Smooth muscle cell (in vitro differentiated cells): ENCODE data around the gene TAGLN3. TPM values are rescaled to one million over a fixed set of nuclear protein-coding genes. Genes with fewer than 3 reads are reported as not detected.
A peak's percentile ranks its signal among the peaks of the same experiment; 100 is the strongest.

Experiments used
- DNase-seq: peaks from one replicate; lab custom pipeline; 2025; ENCODE audit not compliant: unreplicated experiment; lab: John Stamatoyannopoulos, UW
- H2AFZ ChIP-seq: fragments of 200-600 bp; sonication (generic); 2 replicates; pipeline ENCODE4 v1.6.0; 2016; ENCODE audit warnings: antibody characterized with exemption, low read depth, mild to moderate bottlenecking
- H3F3A ChIP-seq: fragments of 200-600 bp; sonication (generic); 2 replicates; pipeline ENCODE4 v1.6.0; 2017; ENCODE audit warnings: antibody characterized with exemption, low read depth
- H3K27ac ChIP-seq: fragments of 200-600 bp; sonication (generic); 2 replicates; pipeline ENCODE4 v1.5.1; 2016; ENCODE audit warnings: low read depth, mild to moderate bottlenecking
- H3K27me3 ChIP-seq: fragments of 200-600 bp; sonication (generic); 2 replicates; pipeline ENCODE4 v1.6.1; 2016; ENCODE audit warnings: low read depth, mild to moderate bottlenecking
- H3K36me3 ChIP-seq: fragments of 200-600 bp; sonication (generic); 2 replicates; pipeline ENCODE4 v1.5.1; 2016; ENCODE audit warnings: low read depth
- H3K4me1 ChIP-seq: fragments of 200-600 bp; sonication (generic); 2 replicates; pipeline ENCODE4 v1.5.1; 2016; ENCODE audit warnings: low read depth
- H3K4me2 ChIP-seq: fragments of 200-600 bp; sonication (generic); 2 replicates; pipeline ENCODE4 v1.6.0; 2016; ENCODE audit warnings: mild to moderate bottlenecking
- H3K4me3 ChIP-seq: fragments of 200-600 bp; sonication (generic); 2 replicates; pipeline ENCODE4 v1.5.1; 2016; ENCODE audit warnings: mild to moderate bottlenecking
- H3K79me2 ChIP-seq: fragments of 200-600 bp; sonication (generic); 2 replicates; pipeline ENCODE4 v1.6.0; 2016; ENCODE audit warnings: low read depth, mild to moderate bottlenecking
- H3K9ac ChIP-seq: fragments of 200-600 bp; sonication (generic); 2 replicates; pipeline ENCODE4 v1.6.0; 2016; ENCODE audit warnings: low read depth
- H3K9me3 ChIP-seq: fragments of 200-600 bp; sonication (generic); replicated peaks from 2 replicates; pipeline ENCODE4 v1.5.1; 2016; ENCODE audit warnings: low read depth
- H4K20me1 ChIP-seq: fragments of 200-600 bp; sonication (generic); 2 replicates; pipeline ENCODE4 v1.6.0; 2016; ENCODE audit warnings: low read depth
- WGBS: methylation state at CpG from one replicate; pipeline ENCODE4 v1.1.7; 2016; ENCODE audit warnings: low lambda C conversion rate; 5-methylcytosine and 5-hydroxymethylcytosine counted together
- polyA plus RNA-seq: library from polyadenylated mRNA; unstranded; fragments of >200 nt; fragmentation: Nextera tagmentation; extraction: Ambion mirVana; gene quantifications from 2 replicates; pipeline ENCODE4 v1.2.1, GENCODE V29; 2016
- total RNA-seq: library from RNA; depleted of rRNA; stranded (reverse); fragments of >200 nt; gene quantifications from 2 replicates; pipeline ENCODE4 v1.2.3, GENCODE V29; 2014
- TF ChIP-seq, protein P1 (sequence below): fragments of 200-600 bp; sonication (generic); IDR thresholded peaks from 2 replicates; pipeline ENCODE4 v1.5.1; 2017; ENCODE audit warnings: borderline replicate concordance, mild to moderate bottlenecking, antibody characterized with exemption; ENCODE audit not compliant: insufficient read depth, poor library complexity, severe bottlenecking

TAGLN3 gene
- total and polyA plus RNA-seq, 2 experiments from 2014 or later = 0.97 to 2.1 TPM

DNA sequence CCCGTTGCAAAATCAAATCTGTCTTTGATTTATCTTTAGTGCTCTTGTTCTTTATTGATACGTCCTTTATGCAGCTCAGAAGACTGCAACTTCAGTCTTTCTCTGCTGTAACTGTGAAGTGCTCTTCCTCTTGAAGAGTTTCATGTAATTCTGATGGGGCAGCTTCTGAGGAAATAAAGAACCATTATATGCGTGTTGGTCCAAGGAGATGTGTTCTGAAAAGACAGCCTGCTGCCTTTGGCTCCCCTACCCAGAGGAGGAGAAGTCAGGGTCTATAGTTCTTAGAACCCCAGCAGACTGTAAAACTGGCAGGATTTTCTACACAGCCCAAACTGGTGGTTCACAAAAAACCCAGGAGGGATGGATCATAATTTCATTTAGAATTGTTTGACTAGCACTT, 42.3 kb upstream of the TAGLN3 start:
- no peak overlapping the region for H3K4me3 ChIP-seq
- no peak for DNase-seq
- H3K36me3 ChIP-seq = peaks cover 8% of the 10 kb centered on the region
- no peak overlapping the region for H3K27ac ChIP-seq
- TF ChIP-seq, protein P1, sequence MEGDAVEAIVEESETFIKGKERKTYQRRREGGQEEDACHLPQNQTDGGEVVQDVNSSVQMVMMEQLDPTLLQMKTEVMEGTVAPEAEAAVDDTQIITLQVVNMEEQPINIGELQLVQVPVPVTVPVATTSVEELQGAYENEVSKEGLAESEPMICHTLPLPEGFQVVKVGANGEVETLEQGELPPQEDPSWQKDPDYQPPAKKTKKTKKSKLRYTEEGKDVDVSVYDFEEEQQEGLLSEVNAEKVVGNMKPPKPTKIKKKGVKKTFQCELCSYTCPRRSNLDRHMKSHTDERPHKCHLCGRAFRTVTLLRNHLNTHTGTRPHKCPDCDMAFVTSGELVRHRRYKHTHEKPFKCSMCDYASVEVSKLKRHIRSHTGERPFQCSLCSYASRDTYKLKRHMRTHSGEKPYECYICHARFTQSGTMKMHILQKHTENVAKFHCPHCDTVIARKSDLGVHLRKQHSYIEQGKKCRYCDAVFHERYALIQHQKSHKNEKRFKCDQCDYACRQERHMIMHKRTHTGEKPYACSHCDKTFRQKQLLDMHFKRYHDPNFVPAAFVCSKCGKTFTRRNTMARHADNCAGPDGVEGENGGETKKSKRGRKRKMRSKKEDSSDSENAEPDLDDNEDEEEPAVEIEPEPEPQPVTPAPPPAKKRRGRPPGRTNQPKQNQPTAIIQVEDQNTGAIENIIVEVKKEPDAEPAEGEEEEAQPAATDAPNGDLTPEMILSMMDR = no peak
- H3F3A ChIP-seq = peaks cover 5% of the 10 kb centered on the region
- no peaks in the 10 kb centered on the region for H4K20me1 ChIP-seq
- H3K9ac ChIP-seq = no peak overlapping the region
- WGBS = 93% methylated on average over 3 of the region's 3 CpGs
- H3K4me2 ChIP-seq = no peak overlapping the region
- no peaks in the 10 kb centered on the region for H3K9me3 ChIP-seq
- peaks cover 3% of the 10 kb centered on the region for H3K79me2 ChIP-seq
- H3K27me3 ChIP-seq = no peaks in the 10 kb centered on the region
- no peak overlapping the region for H2AFZ ChIP-seq
- H3K4me1 ChIP-seq = peaks cover 30% of the 10 kb centered on the region

GRCh38 chr3:111956995-111957734, 41.6 kb upstream of the TAGLN3 start:
- 82% methylated on average over 4 of the region's 4 CpGs for WGBS
- Histone ChIP-seq H4K20me1 (no peaks in the 10 kb centered on the region), H3K27me3 (no peaks in the 10 kb centered on the region), H3K27ac (no peak overlapping the region), H3K4me3 (no peak overlapping the region), H3K36me3 (peaks cover 8% of the 10 kb centered on the region), H3K9me3 (no peaks in the 10 kb centered on the region), H3K4me2 (no peak overlapping the region), H3K9ac (no peak overlapping the region), H3K79me2 (peaks cover 3% of the 10 kb centered on the region), H2AFZ (no peak overlapping the region), H3K4me1 (peaks cover 30% of the 10 kb centered on the region), H3F3A (peaks cover 5% of the 10 kb centered on the region)
- DNase-seq = no peak
- TF ChIP-seq, protein P1 = no peak

DNA sequence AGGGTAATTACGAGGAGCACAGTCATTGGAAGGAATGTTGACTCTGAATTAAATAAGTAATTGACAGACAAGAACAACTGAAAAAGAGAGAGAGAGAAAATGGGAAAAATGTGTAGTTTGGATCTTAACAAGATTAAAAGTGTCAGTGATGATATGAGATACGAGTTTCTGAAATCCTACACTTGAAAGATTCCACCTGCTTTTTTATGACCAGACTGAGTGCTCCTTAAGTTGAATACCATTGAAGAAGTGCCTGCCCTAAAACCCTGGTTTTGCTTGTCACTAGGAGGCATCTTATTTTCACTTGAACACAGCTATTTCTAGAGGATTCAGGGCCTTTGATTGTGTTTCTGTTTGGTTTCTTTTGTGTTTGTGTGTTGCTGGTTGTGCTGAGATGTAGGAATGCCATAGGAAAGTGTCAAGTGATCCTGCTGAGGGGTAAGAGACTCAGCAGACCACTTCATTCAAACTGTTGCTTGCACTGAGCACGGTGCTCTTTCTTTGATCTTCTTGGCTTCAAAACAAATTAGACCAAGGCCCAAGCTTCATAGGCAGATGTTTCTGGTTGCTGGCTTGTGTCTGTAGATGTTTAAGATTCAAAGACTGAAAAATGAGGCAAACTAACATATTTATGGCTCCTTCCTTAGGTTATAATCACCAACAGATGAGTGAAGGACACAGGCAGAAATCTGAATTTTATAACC, 37.1 kb upstream of the TAGLN3 start:
- Histone ChIP-seq H3K36me3 (no peaks in the 10 kb centered on the region), H3K4me3 (no peak overlapping the region), H3K4me2 (no peak overlapping the region), H3K4me1 (peaks cover 25% of the 10 kb centered on the region), H3K27ac (peak overlapping the region; percentile 97), H4K20me1 (no peaks in the 10 kb centered on the region), H2AFZ (no peak overlapping the region), H3F3A (peaks cover 12% of the 10 kb centered on the region), H3K9me3 (no peaks in the 10 kb centered on the region), H3K27me3 (no peaks in the 10 kb centered on the region), H3K9ac (no peak overlapping the region), H3K79me2 (peaks cover 4% of the 10 kb centered on the region)
- DNase-seq = no peak
- TF ChIP-seq, protein P1 = no peak
- WGBS = 57% methylated on average over 3 of the region's 3 CpGs
